GM18502 (cell line): ENCODE measurements around the gene TADA2B.

ENCODE experiments used
- ATAC-seq: cut with Tn5 transposase; IDR thresholded peaks from one replicate; pipeline ENCODE4 v1.9.1; 2021; ENCODE audit warnings: mild to moderate bottlenecking; ENCODE audit not compliant: unreplicated experiment, poor library complexity

Gene TADA2B

GRCh38 chr4:7016512-7016911 lies 26.7 kb upstream of the TADA2B start:
- no peak for ATAC-seq

- ATAC-seq: no peak
These were observed 25.6 kb upstream of the TADA2B start for GRCh38 chr4:7017446-7018048.

- ATAC-seq: no peak
These were observed 24.9 kb upstream of the TADA2B start for GRCh38 chr4:7018281-7018680.

GRCh38 chr4:7019367-7019766 lies 23.8 kb upstream of the TADA2B start:
- no peak for ATAC-seq

GRCh38 chr4:7020290-7020689 lies 22.9 kb upstream of the TADA2B start:
- no peak for ATAC-seq

- ATAC-seq: no peak
These were observed 22.3 kb upstream of the TADA2B start for GRCh38 chr4:7020856-7021255.

- ATAC-seq: no peak
These were observed 21.8 kb upstream of the TADA2B start for GRCh38 chr4:7021355-7021754.

- no peak for ATAC-seq
These were observed 21.1 kb upstream of the TADA2B start for GRCh38 chr4:7021930-7022664.

- ATAC-seq: no peak
These were observed 19.7 kb upstream of the TADA2B start for GRCh38 chr4:7023486-7023885.

- ATAC-seq: no peak
These were observed 19.3 kb upstream of the TADA2B start for GRCh38 chr4:7023901-7024300.

GRCh38 chr4:7024336-7024890 lies 18.8 kb upstream of the TADA2B start:
- no peak for ATAC-seq

- ATAC-seq: no peak
These were observed 18.1 kb upstream of the TADA2B start for GRCh38 chr4:7025040-7025602.

- no peak for ATAC-seq
These were observed 17.1 kb upstream of the TADA2B start for GRCh38 chr4:7026107-7026506.

GRCh38 chr4:7027284-7027683 lies 15.9 kb upstream of the TADA2B start:
- ATAC-seq: no peak

GRCh38 chr4:7027913-7028312 lies 15.3 kb upstream of the TADA2B start:
- no peak for ATAC-seq

- no peak for ATAC-seq
These were observed 14.0 kb upstream of the TADA2B start for GRCh38 chr4:7029212-7029611.

- no peak for ATAC-seq
These were observed 13.3 kb upstream of the TADA2B start for GRCh38 chr4:7029921-7030320.

GRCh38 chr4:7030856-7031255 lies 12.3 kb upstream of the TADA2B start:
- no peak for ATAC-seq

- ATAC-seq: no peak
These were observed 11.4 kb upstream of the TADA2B start for GRCh38 chr4:7031558-7032449.

GRCh38 chr4:7032596-7032995 lies 10.6 kb upstream of the TADA2B start:
- ATAC-seq: no peak
